HEK293T (cell line): ENCODE data around the gene TMEM50B.

Experiments used
- BHLHE40 ChIP-seq: fragments of 450-650 bp; IDR thresholded peaks from 2 replicates; pipeline ENCODE4 v1.6.1; 2016; ENCODE audit warnings: mild to moderate bottlenecking, moderate library complexity, borderline replicate concordance
- ELF4 ChIP-seq: fragments of 450-650 bp; IDR thresholded peaks from 2 replicates; pipeline ENCODE4 v1.6.1; 2017; ENCODE audit warnings: antibody characterized with exemption
- FOXM1 ChIP-seq: fragments of 450-650 bp; IDR thresholded peaks from 2 replicates; pipeline ENCODE4 v1.6.1; 2017; ENCODE audit warnings: mild to moderate bottlenecking, borderline replicate concordance
- NFRKB ChIP-seq: fragments of 450-650 bp; IDR thresholded peaks from 2 replicates; pipeline ENCODE4 v1.6.1; 2016; ENCODE audit warnings: mild to moderate bottlenecking, moderate library complexity
- SUZ12 ChIP-seq: fragments of 450-650 bp; IDR thresholded peaks from 2 replicates; pipeline ENCODE4 v1.6.1; 2016; ENCODE audit warnings: mild to moderate bottlenecking
- TARDBP ChIP-seq: fragments of 450-650 bp; IDR thresholded peaks from 2 replicates; pipeline ENCODE4 v1.6.1; 2016
- TF ChIP-seq, protein P1 (sequence below): fragments of 450-650 bp; IDR thresholded peaks from 2 replicates; pipeline ENCODE4 v1.6.1; 2016

DNA sequence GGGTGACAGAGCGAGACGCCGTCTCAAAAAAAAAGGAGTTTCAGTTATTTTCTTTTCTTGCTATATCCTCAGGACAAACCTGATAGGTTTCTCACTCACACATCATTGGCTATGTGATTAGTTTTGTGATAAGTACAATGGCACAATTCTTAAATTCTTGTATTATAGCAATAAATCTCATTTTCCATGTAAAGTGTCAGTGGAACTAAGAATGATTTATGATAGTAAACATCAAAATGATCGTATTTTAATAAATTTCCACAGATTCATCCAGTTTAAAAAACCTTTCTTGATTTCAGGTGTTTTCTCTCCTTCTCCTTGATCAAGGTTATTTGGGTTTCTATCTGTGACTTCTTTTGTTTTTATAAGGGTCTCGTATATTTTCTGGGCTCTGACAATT lies 8.2 kb upstream of the TMEM50B start:
- TF ChIP-seq BHLHE40: no peak
- TF ChIP-seq FOXM1: no peak
- TF ChIP-seq ELF4: no peak
- TF ChIP-seq TARDBP: no peak
- no peak for TF ChIP-seq NFRKB
- TF ChIP-seq SUZ12: no peak
- TF ChIP-seq, protein P1, sequence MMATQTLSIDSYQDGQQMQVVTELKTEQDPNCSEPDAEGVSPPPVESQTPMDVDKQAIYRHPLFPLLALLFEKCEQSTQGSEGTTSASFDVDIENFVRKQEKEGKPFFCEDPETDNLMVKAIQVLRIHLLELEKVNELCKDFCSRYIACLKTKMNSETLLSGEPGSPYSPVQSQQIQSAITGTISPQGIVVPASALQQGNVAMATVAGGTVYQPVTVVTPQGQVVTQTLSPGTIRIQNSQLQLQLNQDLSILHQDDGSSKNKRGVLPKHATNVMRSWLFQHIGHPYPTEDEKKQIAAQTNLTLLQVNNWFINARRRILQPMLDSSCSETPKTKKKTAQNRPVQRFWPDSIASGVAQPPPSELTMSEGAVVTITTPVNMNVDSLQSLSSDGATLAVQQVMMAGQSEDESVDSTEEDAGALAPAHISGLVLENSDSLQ: peak; percentile 72
